Stimulated activated CD8-positive, alpha-beta memory T cell treated with anti-CD3 and anti-CD28 coated beads, Interleukin-7, amount 100 ng/mL, for 48 hours (primary cell): ENCODE measurements around the gene DHRS13.
"Not testable (repeated sequence)": the region's sequence is repeated elsewhere in the genome, so short reads cannot be mapped to it uniquely, and the experiment has no call there.

ENCODE experiments used
- DNase-seq, 2 donors: peaks; one replicate each; pipeline ENCODE4 v3.0.0-alpha.2; 2020; ENCODE audit warnings: low read depth in 1 of 2; ENCODE audit errors: extremely low read depth in 1 of 2

Gene DHRS13

GRCh38 chr17:28887871-28888471 is 14.9 kb downstream of the DHRS13 start:
- DNase-seq: no peak

GRCh38 chr17:28885951-28886350 is 16.9 kb downstream of the DHRS13 start:
- DNase-seq: no peak

DNA sequence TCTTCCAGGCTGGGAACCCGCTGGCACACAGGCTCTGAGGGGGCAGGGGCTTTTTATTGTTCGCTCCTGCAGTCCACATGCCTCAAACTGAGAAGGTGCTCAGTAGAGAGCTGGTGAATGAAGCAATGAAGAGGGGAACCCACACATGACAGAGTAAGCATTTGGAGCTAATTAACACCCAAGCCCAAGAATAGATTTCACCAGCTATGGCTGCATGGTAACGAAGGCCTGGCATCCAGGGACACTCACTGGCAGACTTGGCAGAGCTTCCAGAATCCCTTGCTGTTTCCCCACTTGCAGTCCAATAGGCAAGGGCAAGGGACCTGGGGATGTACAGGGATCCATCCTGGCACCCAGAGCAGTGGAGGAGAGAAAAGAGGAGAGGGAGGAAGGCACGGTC is 17.5 kb downstream of the DHRS13 start:
- no peak for DNase-seq

DNA sequence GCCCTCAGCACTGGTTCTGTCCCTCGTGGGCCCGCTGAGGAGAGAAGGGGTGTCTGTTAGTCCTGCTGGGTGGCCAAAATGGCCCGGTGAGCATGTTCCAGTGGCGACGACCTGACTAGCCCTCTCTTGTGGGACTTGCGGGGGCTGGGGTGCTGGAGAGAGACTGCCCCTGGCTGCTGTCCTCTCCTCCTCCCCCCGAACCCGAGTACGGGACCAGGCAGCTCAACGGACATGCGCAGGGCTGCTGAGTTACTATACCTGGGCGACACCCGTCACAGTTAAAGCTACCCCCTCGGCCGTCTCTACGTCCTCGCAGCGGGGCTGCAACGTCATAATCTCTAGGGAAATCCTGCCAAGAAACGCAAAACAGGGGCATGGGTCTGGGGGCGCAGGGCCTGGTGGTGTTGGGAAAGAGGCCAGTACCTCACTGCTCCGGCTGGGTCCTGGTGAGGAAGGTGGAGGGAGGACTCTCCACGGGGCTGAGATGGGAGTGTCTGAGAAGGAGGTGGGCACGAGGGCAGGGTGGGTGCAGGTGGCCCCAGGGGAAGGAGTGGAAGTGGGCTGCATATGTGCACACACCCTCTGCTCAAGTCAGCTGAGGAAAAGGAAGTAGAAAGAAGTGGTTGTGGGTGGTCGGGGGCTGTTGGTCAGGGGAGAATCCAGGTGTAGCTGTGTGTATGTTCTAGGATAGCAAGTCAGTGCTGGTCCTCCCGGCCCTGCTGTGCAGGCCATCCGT is 18.7 kb downstream of the DHRS13 start:
- no peak for DNase-seq

DNA sequence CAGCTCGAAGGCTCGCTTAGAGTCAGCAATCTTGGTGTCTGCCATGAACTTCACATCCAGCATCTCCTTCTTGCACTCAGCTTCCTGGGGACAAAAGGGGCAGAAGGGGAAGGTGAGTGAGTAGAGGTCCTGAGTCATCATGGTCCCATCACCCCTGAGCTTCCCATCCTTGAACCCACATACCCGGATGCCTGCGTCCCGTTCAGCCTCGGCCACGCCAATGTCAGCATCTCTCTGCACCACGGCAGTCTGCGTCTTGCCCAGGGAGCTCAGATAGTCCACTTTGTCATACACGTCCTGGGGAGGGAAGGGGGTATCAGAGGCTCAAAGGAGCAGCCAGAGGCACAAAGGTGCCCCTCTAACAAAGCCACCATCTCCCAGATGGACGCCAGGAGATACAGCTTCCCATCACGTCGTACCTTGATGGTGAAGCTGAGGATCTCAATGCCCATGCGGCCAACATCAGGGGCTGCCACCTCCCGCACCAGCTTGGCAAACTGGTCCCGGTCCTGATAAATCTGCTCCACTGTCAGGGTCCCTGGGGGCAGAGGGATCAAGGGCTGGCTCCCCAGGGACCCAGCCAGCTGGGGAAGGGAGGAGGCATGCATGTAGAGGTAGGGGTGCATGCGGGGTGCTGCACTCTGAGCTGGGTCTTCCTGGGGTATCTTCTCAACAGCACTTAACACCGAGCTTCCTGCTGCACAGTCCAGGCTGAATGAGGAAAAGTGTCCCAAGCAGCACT is 20.6 kb downstream of the DHRS13 start:
- DNase-seq: no peak

GRCh38 chr17:28881533-28882056 is 21.3 kb downstream of the DHRS13 start:
- DNase-seq: no peak

DNA sequence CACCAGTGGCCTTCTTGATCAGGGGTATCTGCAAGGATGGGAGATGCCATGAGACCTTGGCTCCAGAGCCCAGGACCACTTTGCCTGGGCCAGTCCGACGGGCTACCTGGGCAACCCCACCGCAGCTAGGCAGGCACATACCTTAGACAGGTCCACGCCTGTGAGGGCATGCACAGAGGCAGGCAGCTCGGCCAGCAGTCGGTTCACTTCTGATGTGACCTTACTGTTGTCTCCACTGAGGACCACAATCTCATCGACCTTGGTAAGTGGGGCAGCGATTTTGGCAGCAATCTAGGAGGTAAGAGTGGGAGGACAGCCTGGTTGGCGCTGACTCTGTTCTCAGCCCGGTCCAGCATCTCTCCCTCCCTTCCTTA is 22.3 kb downstream of the DHRS13 start:
- no peak for DNase-seq

- no peak for DNase-seq
These were observed 22.9 kb downstream of the DHRS13 start for GRCh38 chr17:28879886-28880571.

DNA sequence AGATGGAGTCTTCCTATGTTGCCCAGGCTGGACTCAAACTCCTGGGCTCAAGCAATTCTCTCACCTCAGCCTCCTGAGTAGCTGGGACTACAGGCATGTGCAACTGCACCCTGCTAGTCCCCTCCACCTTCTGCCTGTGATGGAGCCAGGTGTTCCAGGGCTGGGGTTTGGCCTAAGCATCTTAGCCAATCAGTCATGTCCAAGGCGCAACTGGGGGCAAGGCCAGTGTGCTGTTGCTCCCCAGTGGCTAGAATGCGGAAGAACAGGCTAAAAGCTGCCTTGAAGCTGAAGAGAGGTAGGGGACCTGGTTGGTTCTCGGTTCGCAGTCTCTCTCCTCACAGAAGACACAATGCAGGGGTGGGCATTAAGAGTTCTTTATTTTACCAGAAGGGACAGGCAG is 23.9 kb downstream of the DHRS13 start:
- DNase-seq: no peak

DNA sequence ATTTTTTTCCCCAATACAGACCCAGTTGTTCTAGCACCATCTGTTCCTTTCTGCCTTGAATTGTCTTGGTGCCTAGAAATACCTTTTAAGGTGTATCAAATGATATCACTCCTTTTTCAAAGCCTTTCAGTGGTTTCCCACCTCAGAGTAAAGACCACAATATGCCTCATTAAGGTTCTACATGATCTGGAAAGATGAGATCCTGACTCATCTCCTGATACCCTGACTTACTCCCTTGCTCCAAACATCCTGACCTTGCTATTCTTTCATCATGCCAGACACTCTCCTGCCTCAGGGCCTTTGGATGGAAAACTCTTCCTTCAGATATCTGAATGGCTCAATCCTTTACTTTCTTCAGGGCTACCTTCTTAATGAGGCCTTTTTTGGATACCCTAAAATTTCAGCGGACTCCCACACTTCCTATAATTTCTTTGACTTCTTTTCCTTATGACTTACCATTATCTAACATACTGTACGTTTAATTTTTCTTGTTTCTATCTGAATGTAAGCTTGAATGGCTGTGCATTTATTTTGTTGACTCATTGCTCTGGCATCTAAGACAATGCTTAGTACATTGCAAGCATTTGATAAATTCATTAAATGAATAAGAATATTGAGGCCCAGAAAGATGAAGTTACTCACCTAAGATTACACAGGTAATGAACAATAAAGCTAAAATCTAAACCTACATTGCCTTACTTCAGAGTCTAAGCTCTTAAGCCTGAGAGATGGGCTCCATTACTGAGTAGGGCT is 24.5 kb downstream of the DHRS13 start:
- no peak for DNase-seq

DNA sequence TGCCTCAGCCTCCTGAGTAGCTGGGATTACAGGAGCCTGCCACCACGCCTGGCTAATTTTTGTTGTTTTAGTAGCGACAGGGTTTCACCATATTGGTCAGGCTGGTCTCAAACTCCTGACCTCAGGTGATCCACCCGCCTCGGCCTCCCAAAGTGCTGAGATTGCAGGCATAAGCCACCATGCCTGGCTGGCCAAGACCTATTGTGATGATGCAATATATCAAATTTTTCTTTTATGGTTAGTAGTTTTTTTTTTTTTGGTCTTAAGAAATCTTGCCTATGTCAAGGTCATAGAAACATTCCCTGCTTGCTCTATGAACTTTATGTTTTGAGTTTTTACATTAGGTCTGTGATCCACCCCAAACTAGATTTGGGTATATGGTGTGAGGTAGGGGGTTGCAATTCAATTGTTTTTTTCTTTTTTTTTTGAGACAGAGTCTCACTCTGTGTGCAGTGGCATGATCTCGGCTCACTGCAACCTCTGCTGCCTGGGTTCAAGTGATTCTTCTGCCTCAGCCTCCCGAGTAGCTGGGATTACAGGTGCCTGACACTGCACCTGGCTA is 25.6 kb downstream of the DHRS13 start:
- DNase-seq: not testable (repeated sequence)

DNA sequence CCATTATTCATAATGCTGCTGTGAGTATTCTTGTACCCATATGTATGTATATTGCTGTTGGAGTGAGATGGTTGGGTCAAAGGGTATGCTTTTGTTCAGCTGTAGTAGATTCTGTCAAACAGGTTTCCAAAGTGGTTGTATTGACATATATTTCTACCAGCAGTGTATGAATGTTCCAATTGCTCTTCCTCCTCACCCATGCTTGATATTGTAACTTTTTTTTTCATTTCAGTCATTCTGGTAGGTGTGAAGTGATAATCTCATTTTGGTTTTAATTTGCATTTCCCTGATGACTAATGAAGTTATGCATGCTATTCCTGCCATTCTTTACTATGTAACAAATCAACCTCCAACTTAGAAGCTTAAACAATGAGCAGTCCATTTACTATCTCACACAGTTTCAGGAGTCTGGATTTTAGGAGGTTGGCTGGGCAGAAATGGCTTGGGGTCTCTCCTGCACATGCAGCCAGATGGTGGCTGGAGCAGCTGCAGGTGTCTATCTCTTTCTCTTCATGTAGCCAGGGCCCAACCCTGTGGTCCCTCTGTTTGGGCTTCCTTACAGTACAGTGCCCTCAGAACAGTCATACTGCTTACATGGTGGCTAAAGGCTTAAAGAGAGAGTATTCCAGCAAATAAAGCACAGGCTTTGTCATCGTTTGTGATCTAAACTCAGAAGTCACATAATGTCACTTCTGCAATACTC is 26.9 kb downstream of the DHRS13 start:
- DNase-seq: no peak

- no peak for DNase-seq
These were observed 28.1 kb downstream of the DHRS13 start for GRCh38 chr17:28874750-28875149.

DNA sequence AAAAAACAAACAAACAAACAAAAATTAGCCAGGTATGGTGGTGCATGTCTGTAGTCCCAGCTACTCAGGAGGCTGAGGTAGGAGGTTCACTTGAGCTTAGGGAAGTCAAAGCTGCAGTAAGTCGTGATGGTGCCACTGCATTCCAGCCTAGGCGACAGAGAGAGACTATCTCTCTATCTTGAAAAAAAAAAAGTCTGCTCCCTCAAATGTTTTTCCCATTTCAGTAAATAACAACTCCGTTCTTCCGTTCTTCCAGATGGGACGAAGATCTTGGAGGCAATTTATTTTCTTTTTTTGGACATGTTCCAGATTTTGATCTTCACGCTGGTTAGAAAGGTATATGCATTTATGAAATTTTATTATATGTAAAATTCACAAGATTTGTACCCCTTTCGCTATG is 29.0 kb downstream of the DHRS13 start:
- no peak for DNase-seq

DNA sequence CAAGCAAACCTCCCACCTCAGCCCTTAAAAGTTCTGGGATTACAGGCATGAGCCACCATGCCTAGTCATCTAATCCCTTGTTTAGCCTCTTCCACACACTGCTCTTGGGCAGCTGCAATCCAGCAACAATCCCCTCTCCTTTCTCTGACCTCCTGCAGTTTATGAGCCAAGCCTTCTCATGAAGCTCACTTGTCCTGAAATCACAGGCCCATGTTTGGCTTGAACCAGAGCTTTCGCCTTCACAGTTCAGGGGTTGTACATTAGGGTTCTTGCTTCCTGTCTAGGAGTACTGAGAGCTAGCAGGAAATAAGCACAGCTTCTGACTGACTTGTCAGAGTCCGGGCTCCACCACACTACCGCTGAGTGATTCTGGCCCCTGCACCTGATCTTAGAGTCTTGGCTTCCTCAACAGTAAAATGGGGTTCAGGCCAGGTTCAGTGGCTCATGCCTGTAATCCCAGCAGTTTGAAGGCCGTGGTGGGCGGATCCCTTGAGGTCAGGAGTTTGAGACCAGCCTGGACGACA is 31.8 kb downstream of the DHRS13 start:
- DNase-seq: peak in 1 of 2 donors; percentile 35

- no peak for DNase-seq
These were observed 35.6 kb downstream of the DHRS13 start for GRCh38 chr17:28867276-28867675.

DNA sequence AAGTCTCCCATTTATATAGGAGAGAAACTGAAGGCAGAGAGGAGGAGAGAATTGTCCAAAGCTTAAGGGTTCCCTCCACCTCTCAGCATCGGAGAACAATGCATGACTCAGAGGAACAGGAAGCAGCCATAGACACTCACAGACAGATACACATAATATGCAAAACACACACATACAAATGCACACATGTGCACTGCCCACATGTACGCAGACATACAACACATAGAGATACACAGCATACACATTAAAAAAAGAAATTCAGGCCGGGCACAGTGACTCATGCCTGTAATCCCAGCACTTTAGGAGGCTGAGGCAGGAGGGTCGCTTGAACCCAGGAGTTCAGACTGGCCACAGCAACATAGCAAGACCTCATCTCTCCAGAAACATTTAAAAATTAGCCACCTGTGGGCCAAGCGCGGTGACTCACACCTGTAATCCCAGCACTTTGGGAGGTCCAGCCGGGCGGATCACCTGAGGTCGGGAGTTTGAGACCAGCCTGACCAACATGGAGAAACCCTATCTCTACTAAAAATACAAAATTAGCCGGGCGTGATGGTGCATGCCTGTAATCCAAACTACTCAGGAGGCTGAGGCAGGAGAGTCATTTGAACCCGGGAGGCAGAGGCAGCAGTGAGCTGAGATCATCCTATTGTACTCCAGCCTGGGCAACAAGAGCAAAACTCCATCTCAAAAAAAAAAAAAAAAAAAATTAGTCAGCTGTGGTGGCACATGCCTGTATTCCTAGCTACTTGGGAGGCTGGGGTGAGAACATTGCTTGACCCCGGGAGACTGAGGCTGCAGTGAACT is 36.7 kb downstream of the DHRS13 start:
- no peak for DNase-seq

DNA sequence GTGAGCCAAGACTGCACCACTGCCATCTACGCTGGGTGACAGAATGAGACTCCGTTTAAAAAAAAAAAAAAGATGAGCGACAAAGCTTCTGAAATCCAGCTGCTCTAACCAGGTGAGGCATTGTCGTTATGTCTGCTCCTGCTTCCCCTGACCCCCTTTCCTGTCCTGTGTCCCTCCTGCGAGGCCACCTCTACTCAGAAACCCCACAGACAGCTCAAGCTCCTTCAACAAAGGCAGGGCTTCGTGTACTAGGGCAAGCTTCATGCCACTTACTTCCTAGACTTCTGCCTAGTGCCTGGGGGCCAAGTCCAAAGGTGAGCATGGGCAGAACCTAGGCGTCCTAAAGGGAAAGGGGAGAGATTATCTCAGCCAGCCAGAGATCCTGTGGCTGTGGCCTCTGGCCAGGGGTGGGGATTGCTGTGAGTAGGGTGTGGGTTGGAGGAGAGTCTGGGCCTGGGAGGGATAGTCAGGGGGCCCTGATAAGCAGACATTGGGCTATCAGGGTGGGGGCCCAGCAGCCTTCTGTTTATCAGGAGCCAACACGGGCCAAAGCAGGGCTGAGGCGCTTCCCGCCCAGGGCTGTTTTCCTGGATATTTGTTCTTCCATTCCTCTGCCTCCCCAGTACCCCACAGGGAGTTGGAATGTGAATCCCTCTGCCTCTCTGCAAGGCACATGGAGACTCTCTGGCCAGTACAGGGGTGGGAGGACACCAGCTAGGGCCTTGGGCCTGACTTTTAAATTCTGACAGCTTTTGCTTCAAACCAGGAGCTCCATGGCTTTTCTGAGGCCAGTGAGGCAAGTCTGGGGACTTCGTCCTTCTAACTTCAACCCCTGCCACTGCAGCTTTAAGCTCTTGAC is 37.7 kb downstream of the DHRS13 start:
- no peak for DNase-seq
